ENCODE results near the gene LTBP3.

LTBP3 gene

DNA sequence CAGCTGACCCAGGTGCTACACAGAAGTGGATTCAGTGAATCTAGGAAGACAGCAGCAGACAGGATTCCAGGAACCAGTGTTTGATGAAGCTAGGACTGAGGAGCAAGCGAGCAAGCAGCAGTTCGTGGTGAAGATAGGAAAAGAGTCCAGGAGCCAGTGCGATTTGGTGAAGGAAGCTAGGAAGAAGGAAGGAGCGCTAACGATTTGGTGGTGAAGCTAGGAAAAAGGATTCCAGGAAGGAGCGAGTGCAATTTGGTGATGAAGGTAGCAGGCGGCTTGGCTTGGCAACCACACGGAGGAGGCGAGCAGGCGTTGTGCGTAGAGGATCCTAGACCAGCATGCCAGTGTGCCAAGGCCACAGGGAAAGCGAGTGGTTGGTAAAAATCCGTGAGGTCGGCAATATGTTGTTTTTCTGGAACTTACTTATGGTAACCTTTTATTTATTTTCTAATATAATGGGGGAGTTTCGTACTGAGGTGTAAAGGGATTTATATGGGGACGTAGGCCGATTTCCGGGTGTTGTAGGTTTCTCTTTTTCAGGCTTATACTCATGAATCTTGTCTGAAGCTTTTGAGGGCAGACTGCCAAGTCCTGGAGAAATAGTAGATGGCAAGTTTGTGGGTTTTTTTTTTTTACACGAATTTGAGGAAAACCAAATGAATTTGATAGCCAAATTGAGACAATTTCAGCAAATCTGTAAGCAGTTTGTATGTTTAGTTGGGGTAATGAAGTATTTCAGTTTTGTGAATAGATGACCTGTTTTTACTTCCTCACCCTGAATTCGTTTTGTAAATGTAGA lies 57.6 kb downstream of the LTBP3 start:
- TF ChIP-seq EZH2 (IDR thresholded peaks at IDR 0.05), result no peak
- peak; percentile 84 for TF ChIP-seq POLR2AphosphoS5 (IDR thresholded peaks at IDR 0.05; ENCODE audit: borderline replicate concordance, low read depth, low read length)
- Histone ChIP-seq H3K27ac (peak overlapping the region; percentile 99), H3K9me3 (ENCODE audit: low read depth, low read length) (no peaks in the 10 kb centered on the region), H3K4me3 (peak overlapping the region; percentile 89), H3K36me3 (ENCODE audit: insufficient read depth, low read length) (peaks cover 65% of the 10 kb centered on the region), H3K9ac (ENCODE audit: insufficient read length) (peak overlapping the region; percentile 99)
- DNase-seq (ENCODE audit: low read depth, low spot score), result no peak

DNA sequence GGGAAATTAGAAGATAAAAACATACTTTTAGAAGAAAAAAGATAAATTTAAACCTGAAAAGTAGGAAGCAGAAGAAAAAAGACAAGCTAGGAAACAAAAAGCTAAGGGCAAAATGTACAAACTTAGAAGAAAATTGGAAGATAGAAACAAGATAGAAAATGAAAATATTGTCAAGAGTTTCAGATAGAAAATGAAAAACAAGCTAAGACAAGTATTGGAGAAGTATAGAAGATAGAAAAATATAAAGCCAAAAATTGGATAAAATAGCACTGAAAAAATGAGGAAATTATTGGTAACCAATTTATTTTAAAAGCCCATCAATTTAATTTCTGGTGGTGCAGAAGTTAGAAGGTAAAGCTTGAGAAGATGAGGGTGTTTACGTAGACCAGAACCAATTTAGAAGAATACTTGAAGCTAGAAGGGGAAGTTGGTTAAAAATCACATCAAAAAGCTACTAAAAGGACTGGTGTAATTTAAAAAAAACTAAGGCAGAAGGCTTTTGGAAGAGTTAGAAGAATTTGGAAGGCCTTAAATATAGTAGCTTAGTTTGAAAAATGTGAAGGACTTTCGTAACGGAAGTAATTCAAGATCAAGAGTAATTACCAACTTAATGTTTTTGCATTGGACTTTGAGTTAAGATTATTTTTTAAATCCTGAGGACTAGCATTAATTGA lies 58.3 kb downstream of the LTBP3 start:
- Histone ChIP-seq H3K9ac (ENCODE audit: insufficient read length) (peak overlapping the region; percentile 99), H3K36me3 (ENCODE audit: insufficient read depth, low read length) (peaks cover 58% of the 10 kb centered on the region), H3K27ac (peak overlapping the region; percentile 99), H3K4me3 (peak overlapping the region; percentile 89), H3K9me3 (ENCODE audit: low read depth, low read length) (no peaks in the 10 kb centered on the region)
- TF ChIP-seq FOXP2 (optimal IDR thresholded peaks at IDR 0.05; ENCODE audit: control extremely low read depth, extremely low read length, insufficient read depth) (no peak), EZH2 (IDR thresholded peaks at IDR 0.05) (no peak), POLR2AphosphoS5 (IDR thresholded peaks at IDR 0.05; ENCODE audit: borderline replicate concordance, low read depth, low read length) (no peak; the same call in 1 of the 2 replicates)
- no peak for DNase-seq (ENCODE audit: low read depth, low spot score)

DNA sequence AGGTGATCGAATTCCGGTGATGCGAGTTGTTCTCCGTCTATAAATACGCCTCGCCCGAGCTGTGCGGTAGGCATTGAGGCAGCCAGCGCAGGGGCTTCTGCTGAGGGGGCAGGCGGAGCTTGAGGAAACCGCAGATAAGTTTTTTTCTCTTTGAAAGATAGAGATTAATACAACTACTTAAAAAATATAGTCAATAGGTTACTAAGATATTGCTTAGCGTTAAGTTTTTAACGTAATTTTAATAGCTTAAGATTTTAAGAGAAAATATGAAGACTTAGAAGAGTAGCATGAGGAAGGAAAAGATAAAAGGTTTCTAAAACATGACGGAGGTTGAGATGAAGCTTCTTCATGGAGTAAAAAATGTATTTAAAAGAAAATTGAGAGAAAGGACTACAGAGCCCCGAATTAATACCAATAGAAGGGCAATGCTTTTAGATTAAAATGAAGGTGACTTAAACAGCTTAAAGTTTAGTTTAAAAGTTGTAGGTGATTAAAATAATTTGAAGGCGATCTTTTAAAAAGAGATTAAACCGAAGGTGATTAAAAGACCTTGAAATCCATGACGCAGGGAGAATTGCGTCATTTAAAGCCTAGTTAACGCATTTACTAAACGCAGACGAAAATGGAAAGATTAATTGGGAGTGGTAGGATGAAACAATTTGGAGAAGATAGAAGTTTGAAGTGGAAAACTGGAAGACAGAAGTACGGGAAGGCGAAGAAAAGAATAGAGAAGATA lies 59.0 kb downstream of the LTBP3 start, which contains the start of gene MALAT1:
MALAT1 (plus strand) TSS at position 69 of the 736 bp plus-strand sequence.
- Histone ChIP-seq H3K27ac (peak within 1 kb of the TSS; percentile 99), H3K36me3 (ENCODE audit: insufficient read depth, low read length) (peaks cover 51% of the 10 kb centered on the region), H3K4me3 (peak within 1 kb of the TSS; percentile 89), H3K9ac (ENCODE audit: insufficient read length) (peak within 1 kb of the TSS; percentile 99), H3K9me3 (ENCODE audit: low read depth, low read length) (no peaks in the 10 kb centered on the region)
- peak; percentile 100 for TF ChIP-seq POLR2AphosphoS5 (IDR thresholded peaks at IDR 0.05; ENCODE audit: borderline replicate concordance, low read depth, low read length)
- TF ChIP-seq EZH2 (IDR thresholded peaks at IDR 0.05), result no peak
- no peak for TF ChIP-seq FOXP2 (optimal IDR thresholded peaks at IDR 0.05; ENCODE audit: control extremely low read depth, extremely low read length, insufficient read depth)
- DNase-seq (ENCODE audit: low read depth, low spot score), result peak; percentile 90

DNA sequence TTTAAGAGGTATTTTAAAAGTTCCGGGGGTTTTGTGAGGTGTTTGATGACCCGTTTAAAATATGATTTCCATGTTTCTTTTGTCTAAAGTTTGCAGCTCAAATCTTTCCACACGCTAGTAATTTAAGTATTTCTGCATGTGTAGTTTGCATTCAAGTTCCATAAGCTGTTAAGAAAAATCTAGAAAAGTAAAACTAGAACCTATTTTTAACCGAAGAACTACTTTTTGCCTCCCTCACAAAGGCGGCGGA lies 59.5 kb downstream of the LTBP3 start:
- TF ChIP-seq FOXP2 (optimal IDR thresholded peaks at IDR 0.05; ENCODE audit: control extremely low read depth, extremely low read length, insufficient read depth) (no peak), EZH2 (IDR thresholded peaks at IDR 0.05) (no peak), POLR2AphosphoS5 (IDR thresholded peaks at IDR 0.05; ENCODE audit: borderline replicate concordance, low read depth, low read length) (no peak)
- Histone ChIP-seq H3K27ac (peak overlapping the region; percentile 99), H3K9me3 (ENCODE audit: low read depth, low read length) (no peaks in the 10 kb centered on the region), H3K36me3 (ENCODE audit: insufficient read depth, low read length) (peaks cover 46% of the 10 kb centered on the region), H3K9ac (ENCODE audit: insufficient read length) (peak overlapping the region; percentile 99), H3K4me3 (peak overlapping the region; percentile 89)
- DNase-seq (ENCODE audit: low read depth, low spot score), result no peak

DNA sequence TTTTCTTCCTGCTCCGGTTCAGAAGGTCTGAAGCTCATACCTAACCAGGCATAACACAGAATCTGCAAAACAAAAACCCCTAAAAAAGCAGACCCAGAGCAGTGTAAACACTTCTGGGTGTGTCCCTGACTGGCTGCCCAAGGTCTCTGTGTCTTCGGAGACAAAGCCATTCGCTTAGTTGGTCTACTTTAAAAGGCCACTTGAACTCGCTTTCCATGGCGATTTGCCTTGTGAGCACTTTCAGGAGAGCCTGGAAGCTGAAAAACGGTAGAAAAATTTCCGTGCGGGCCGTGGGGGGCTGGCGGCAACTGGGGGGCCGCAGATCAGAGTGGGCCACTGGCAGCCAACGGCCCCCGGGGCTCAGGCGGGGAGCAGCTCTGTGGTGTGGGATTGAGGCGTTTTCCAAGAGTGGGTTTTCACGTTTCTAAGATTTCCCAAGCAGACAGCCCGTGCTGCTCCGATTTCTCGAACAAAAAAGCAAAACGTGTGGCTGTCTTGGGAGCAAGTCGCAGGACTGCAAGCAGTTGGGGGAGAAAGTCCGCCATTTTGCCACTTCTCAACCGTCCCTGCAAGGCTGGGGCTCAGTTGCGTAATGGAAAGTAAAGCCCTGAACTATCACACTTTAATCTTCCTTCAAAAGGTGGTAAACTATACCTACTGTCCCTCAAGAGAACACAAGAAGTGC lies 60.0 kb downstream of the LTBP3 start:
- no peak for TF ChIP-seq FOXP2 (optimal IDR thresholded peaks at IDR 0.05; ENCODE audit: control extremely low read depth, extremely low read length, insufficient read depth)
- no peak for TF ChIP-seq EZH2 (IDR thresholded peaks at IDR 0.05)
- H3K27ac ChIP-seq, result peak overlapping the region; percentile 99
- peaks cover 41% of the 10 kb centered on the region for H3K36me3 ChIP-seq (ENCODE audit: insufficient read depth, low read length)
- H3K4me3 ChIP-seq, result peak overlapping the region; percentile 89
- peak overlapping the region; percentile 99 for H3K9ac ChIP-seq (ENCODE audit: insufficient read length)
- DNase-seq (ENCODE audit: low read depth, low spot score), result no peak
- H3K9me3 ChIP-seq (ENCODE audit: low read depth, low read length), result no peaks in the 10 kb centered on the region

DNA sequence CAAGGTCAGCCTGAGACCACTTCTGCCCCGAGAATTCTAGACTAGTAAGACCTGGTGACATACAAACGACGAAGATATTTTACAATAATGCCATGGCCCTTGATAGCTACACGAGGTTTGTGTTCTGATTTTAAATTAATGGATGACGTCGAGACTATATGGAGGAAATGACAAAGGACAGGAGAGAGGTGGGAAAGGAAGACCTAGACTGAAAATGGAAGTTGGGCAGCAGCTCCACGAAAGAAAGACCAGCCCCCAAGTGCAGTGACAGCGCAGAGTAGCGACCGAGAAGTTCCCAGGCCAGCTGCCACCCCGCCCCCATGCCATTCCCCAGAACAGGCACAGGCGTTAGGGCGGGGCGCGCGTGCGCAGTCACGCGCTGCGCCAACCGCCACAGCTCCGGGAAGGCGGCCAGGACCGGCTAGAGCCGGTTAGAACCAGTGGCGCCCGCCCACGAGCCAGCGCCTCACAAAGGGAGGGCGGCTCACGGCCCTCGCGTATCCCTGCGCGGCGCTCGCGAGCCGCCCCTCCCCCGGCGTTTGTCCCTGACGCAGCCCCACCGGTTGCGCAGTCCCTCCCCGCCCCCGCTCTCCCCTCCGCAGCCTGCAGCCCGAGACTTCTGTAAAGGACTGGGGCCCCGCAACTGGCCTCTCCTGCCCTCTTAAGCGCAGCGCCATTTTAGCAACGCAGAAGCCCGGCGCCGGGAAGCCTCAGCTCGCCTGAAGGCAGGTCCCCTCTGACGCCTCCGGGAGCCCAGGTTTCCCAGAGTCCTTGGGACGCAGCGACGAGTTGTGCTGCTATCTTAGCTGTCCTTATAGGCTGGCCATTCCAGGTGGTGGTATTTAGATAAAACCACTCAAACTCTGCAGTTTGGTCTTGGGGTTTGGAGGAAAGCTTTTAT lies 60.8 kb downstream of the LTBP3 start:
- Histone ChIP-seq H3K9me3 (ENCODE audit: low read depth, low read length) (no peaks in the 10 kb centered on the region), H3K27ac (peak overlapping the region; percentile 100), H3K36me3 (ENCODE audit: insufficient read depth, low read length) (peaks cover 33% of the 10 kb centered on the region), H3K9ac (ENCODE audit: insufficient read length) (peak overlapping the region; percentile 99), H3K4me3 (peak overlapping the region; percentile 89)
- DNase-seq (ENCODE audit: low read depth, low spot score), result peak; percentile 79
- TF ChIP-seq EZH2 (IDR thresholded peaks at IDR 0.05) (no peak), POLR2AphosphoS5 (IDR thresholded peaks at IDR 0.05; ENCODE audit: borderline replicate concordance, low read depth, low read length) (peak; percentile 83), FOXP2 (optimal IDR thresholded peaks at IDR 0.05; ENCODE audit: control extremely low read depth, extremely low read length, insufficient read depth) (peak; percentile 57)

DNA sequence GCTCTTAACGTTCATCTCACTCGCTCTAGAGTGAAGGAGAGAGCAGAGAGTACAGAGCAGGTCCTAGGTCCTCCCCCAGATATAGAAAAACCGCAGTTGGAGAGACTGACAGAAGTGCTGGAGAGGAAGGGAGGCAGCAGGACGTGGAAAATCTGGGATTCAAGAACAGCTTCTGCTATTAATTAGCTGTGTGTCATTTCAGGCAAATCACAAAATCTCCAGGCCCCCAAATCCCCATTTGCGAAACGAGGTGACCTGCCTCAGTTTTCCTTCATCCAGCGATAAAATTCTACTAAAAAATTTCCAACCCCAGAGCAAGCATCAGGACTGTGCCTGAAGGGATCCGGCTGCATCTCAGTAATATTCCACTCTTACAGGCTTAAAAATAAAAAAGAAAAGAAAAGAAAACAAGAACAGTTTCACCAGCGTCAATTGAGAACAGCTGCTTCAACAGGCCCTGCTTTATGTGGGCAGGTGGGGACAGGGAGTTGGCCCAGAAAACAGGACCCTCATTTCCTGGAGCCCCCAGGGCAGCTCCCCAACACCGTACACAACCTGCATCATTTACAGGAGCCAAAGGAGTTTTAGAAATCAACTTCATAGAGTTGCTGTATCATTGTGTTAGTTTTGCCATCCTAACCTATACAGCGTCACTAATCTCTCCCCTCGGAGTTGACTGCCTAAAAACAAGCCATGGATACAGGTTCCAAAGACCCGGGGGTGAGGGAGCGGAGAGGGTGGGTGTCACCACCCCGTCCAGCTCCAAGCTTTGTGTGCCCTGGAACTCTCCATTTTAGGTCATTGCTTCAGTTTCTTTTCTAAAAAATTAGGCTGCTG lies 61.6 kb downstream of the LTBP3 start:
- peaks cover 24% of the 10 kb centered on the region for H3K36me3 ChIP-seq (ENCODE audit: insufficient read depth, low read length)

More for the DNA sequence above, 61.6 kb downstream of the LTBP3 start:
- Histone ChIP-seq H3K4me3 (peak overlapping the region; percentile 82), H3K27ac (peak overlapping the region; percentile 100), H3K9ac (ENCODE audit: insufficient read length) (peak overlapping the region; percentile 89), H3K9me3 (ENCODE audit: low read depth, low read length) (no peaks in the 10 kb centered on the region)
- no peak for DNase-seq (ENCODE audit: low read depth, low spot score)
- TF ChIP-seq POLR2AphosphoS5 (IDR thresholded peaks at IDR 0.05; ENCODE audit: borderline replicate concordance, low read depth, low read length) (peak; percentile 21; the same call in 1 of the 2 replicates), FOXP2 (optimal IDR thresholded peaks at IDR 0.05; ENCODE audit: control extremely low read depth, extremely low read length, insufficient read depth) (no peak), EZH2 (IDR thresholded peaks at IDR 0.05) (no peak)

All from SK-N-MC (cell line).